ENCODE measurements around the gene DHX40.
"Not testable (repeated sequence)": the region's sequence is repeated elsewhere in the genome, so short reads cannot be mapped to it uniquely, and the experiment has no call there.

DHX40 gene

GRCh38 chr17:59561042-59561441, 4.4 kb upstream of the DHX40 start:
- no peak for DNase-seq (ENCODE audit: low read depth in 2 of 2)

- DNase-seq (ENCODE audit: low read depth in 2 of 2): peak; percentile 40 to 44
Measured at GRCh38 chr17:59565959-59566324, 532 bp downstream of the DHX40 start.

- DNase-seq (ENCODE audit: low read depth in 2 of 2): not testable (repeated sequence)
Measured at GRCh38 chr17:59569151-59569550, 3.7 kb downstream of the DHX40 start.

- no peak for DNase-seq (ENCODE audit: low read depth in 2 of 2)
Measured at GRCh38 chr17:59572301-59572924, 7.0 kb downstream of the DHX40 start.

- DNase-seq (ENCODE audit: low read depth in 2 of 2): not testable (repeated sequence)
Measured at GRCh38 chr17:59584168-59584567, 18.8 kb downstream of the DHX40 start.

GRCh38 chr17:59600169-59600568, 34.8 kb downstream of the DHX40 start:
- DNase-seq (ENCODE audit: low read depth in 2 of 2): no peak

- DNase-seq (ENCODE audit: low read depth in 2 of 2): no peak
Measured at GRCh38 chr17:59601130-59601529, 35.7 kb downstream of the DHX40 start.

- DNase-seq (ENCODE audit: low read depth in 2 of 2): no peak
Measured at GRCh38 chr17:59607061-59607460, 41.7 kb downstream of the DHX40 start.

GRCh38 chr17:59607817-59608403, 42.5 kb downstream of the DHX40 start:
- peak in 1 of 2 donors; percentile 30 for DNase-seq (ENCODE audit: low read depth in 2 of 2)

- no peak for DNase-seq (ENCODE audit: low read depth in 2 of 2)
Measured at GRCh38 chr17:59611503-59611902, 46.1 kb downstream of the DHX40 start.

GRCh38 chr17:59616253-59616920, 51.0 kb downstream of the DHX40 start:
- no peak for DNase-seq (ENCODE audit: low read depth in 2 of 2)

GRCh38 chr17:59617156-59617732, 51.8 kb downstream of the DHX40 start:
- DNase-seq (ENCODE audit: low read depth in 2 of 2): no peak

- no peak for DNase-seq (ENCODE audit: low read depth in 2 of 2)
Measured at GRCh38 chr17:59619035-59619297, 53.6 kb downstream of the DHX40 start.

- DNase-seq (ENCODE audit: low read depth in 2 of 2): peak; percentile 90 to 91
Measured at GRCh38 chr17:59619298-59620063, 54.1 kb downstream of the DHX40 start, which contains the start of gene CLTC. TSS of gene CLTC (plus strand) at chr17:59619895. CDS start at chr17:59620132, 237 bp downstream.

- no peak for DNase-seq (ENCODE audit: low read depth in 2 of 2)
Measured at GRCh38 chr17:59620064-59620359, 54.6 kb downstream of the DHX40 start.

GRCh38 chr17:59620518-59621259, 55.3 kb downstream of the DHX40 start:
- DNase-seq (ENCODE audit: low read depth in 2 of 2): peak; percentile 36 to 52

- DNase-seq (ENCODE audit: low read depth in 2 of 2): no peak
Measured at GRCh38 chr17:59621771-59622170, 56.4 kb downstream of the DHX40 start.

- no peak for DNase-seq (ENCODE audit: low read depth in 2 of 2)
Measured at GRCh38 chr17:59623151-59623550, 57.7 kb downstream of the DHX40 start.

GRCh38 chr17:59626756-59627155, 61.3 kb downstream of the DHX40 start:
- no peak for DNase-seq (ENCODE audit: low read depth in 2 of 2)

GRCh38 chr17:59627274-59627673, 61.9 kb downstream of the DHX40 start:
- no peak for DNase-seq (ENCODE audit: low read depth in 2 of 2)

- DNase-seq (ENCODE audit: low read depth in 2 of 2): no peak
Measured at GRCh38 chr17:59627770-59628171, 62.4 kb downstream of the DHX40 start.

GRCh38 chr17:59629174-59629573, 63.8 kb downstream of the DHX40 start:
- DNase-seq (ENCODE audit: low read depth in 2 of 2): no peak
